H9 (cell line): ENCODE results near the gene NRXN3. TPM values are rescaled to one million over a fixed set of nuclear protein-coding genes. Genes with fewer than 3 reads are reported as not detected.

Source experiments
- DNase-seq: peaks from one replicate; pipeline ENCODE4 v3.0.0-alpha.2; 2017
- H2AFZ ChIP-seq: one replicate; pipeline ENCODE4 v1.6.1; 2013; ENCODE audit warnings: mild to moderate bottlenecking, low read length, control low read depth, moderate library complexity
- H2AK5ac ChIP-seq: 2 replicates; pipeline ENCODE4 v1.6.1; 2013; ENCODE audit warnings: low read length, control low read depth, mixed read lengths; ENCODE audit not compliant: insufficient read length
- H2BK120ac ChIP-seq: one replicate; pipeline ENCODE4 v1.6.1; 2013; ENCODE audit warnings: low read depth, mild to moderate bottlenecking, low read length, control low read depth, inconsistent platforms; ENCODE audit not compliant: poor library complexity, severe bottlenecking
- H2BK12ac ChIP-seq: 2 replicates; pipeline ENCODE4 v1.6.1; 2013; ENCODE audit warnings: low read length, control low read depth, mixed read lengths, low read depth; ENCODE audit not compliant: insufficient read length
- H2BK15ac ChIP-seq: 2 replicates; pipeline ENCODE4 v1.6.1; 2013; ENCODE audit warnings: low read depth, low read length, control low read depth
- H2BK20ac ChIP-seq: one replicate; pipeline ENCODE4 v1.6.1; 2013; ENCODE audit warnings: low read depth, mild to moderate bottlenecking, low read length, control low read depth, inconsistent platforms; ENCODE audit not compliant: poor library complexity, severe bottlenecking
- H2BK5ac ChIP-seq: 2 replicates; pipeline ENCODE4 v1.6.1; 2013; ENCODE audit warnings: low read length, control low read depth, mixed read lengths; ENCODE audit not compliant: insufficient read length
- H3K14ac ChIP-seq: 2 replicates; pipeline ENCODE4 v1.6.1; 2013; ENCODE audit warnings: low read length, control low read depth; ENCODE audit not compliant: insufficient read depth
- H3K18ac ChIP-seq: 2 replicates; pipeline ENCODE4 v1.6.1; 2013; ENCODE audit warnings: low read depth, mild to moderate bottlenecking, mixed read lengths, low read length, control low read depth; ENCODE audit not compliant: insufficient read length
- H3K23ac ChIP-seq: 2 replicates; pipeline ENCODE4 v1.6.1; 2013; ENCODE audit warnings: low read length, control low read depth, mixed read lengths, low read depth; ENCODE audit not compliant: insufficient read length
- H3K23me2 ChIP-seq: 2 replicates; pipeline ENCODE4 v1.6.1; 2013; ENCODE audit warnings: low read depth, mild to moderate bottlenecking, mixed read lengths, low read length, control low read depth; ENCODE audit not compliant: insufficient read length, poor library complexity, severe bottlenecking
- H3K27ac ChIP-seq: 2 replicates; pipeline ENCODE4 v1.5.1; 2013; ENCODE audit warnings: low read length, control low read depth, mixed read lengths, low read depth; ENCODE audit not compliant: insufficient read length
- H3K27me3 ChIP-seq: 2 replicates; pipeline ENCODE4 v1.6.1; 2013; ENCODE audit warnings: low read length, control low read depth, inconsistent platforms; ENCODE audit not compliant: insufficient read depth
- H3K4ac ChIP-seq: 2 replicates; pipeline ENCODE4 v1.6.1; 2013; ENCODE audit warnings: low read depth, mild to moderate bottlenecking, control low read depth, inconsistent platforms, low read length, moderate library complexity
- H3K4me1 ChIP-seq: 2 replicates; pipeline ENCODE4 v1.6.1; 2013; ENCODE audit warnings: low read length, control low read depth, inconsistent platforms; ENCODE audit not compliant: insufficient read depth
- H3K4me2 ChIP-seq: 2 replicates; pipeline ENCODE4 v1.6.1; 2013; ENCODE audit warnings: low read length, control low read depth, mixed read lengths; ENCODE audit not compliant: insufficient read length, insufficient read depth
- H3K56ac ChIP-seq: 2 replicates; pipeline ENCODE4 v1.6.1; 2013; ENCODE audit warnings: low read depth, mild to moderate bottlenecking, mixed read lengths, low read length, control low read depth; ENCODE audit not compliant: insufficient read length
- H3K79me1 ChIP-seq: 2 replicates; pipeline ENCODE4 v1.6.1; 2013; ENCODE audit warnings: low read depth, mild to moderate bottlenecking, moderate library complexity, low read length, control low read depth, inconsistent platforms; ENCODE audit not compliant: insufficient read depth, poor library complexity, severe bottlenecking
- H3K79me2 ChIP-seq: 2 replicates; pipeline ENCODE4 v1.6.1; 2013; ENCODE audit warnings: low read length, control low read depth, inconsistent platforms; ENCODE audit not compliant: insufficient read depth
- H3K9ac ChIP-seq: 2 replicates; pipeline ENCODE4 v1.6.1; 2013; ENCODE audit warnings: low read length, control low read depth, mixed read lengths; ENCODE audit not compliant: insufficient read length; ENCODE audit errors: extremely low read depth
- H3K9me3 ChIP-seq: one replicate; pipeline ENCODE4 v1.6.1; 2013; ENCODE audit warnings: low read depth, low read length, inconsistent platforms; ENCODE audit not compliant: control insufficient read depth
- H3T11ph ChIP-seq: one replicate; pipeline ENCODE4 v1.6.1; 2013; ENCODE audit warnings: mild to moderate bottlenecking, low read length, control low read depth, inconsistent platforms
- H4K20me1 ChIP-seq: one replicate; pipeline ENCODE4 v1.6.1; 2013; ENCODE audit not compliant: control insufficient read depth, insufficient read length, insufficient read depth
- H4K5ac ChIP-seq: 2 replicates; pipeline ENCODE4 v1.6.1; 2013; ENCODE audit warnings: low read depth, mild to moderate bottlenecking, mixed read lengths, low read length, control low read depth; ENCODE audit not compliant: insufficient read length
- H4K8ac ChIP-seq: replicated peaks from 2 replicates; pipeline ENCODE4 v1.6.1; 2013; ENCODE audit warnings: low read length, control low read depth, mixed read lengths, low read depth; ENCODE audit not compliant: insufficient read length
- H4K91ac ChIP-seq: 2 replicates; pipeline ENCODE4 v1.6.1; 2013; ENCODE audit warnings: low read depth, mild to moderate bottlenecking, moderate library complexity, mixed read lengths, low read length, control low read depth; ENCODE audit not compliant: insufficient read length
- H3K27ac Mint-ChIP-seq, 3 experiments: 2 replicates in 2 of 3; 3 replicates in 1 of 3; pipeline ENCODE4 v1.8.0; 2020 to 2021; ENCODE audit warnings: mixed read lengths in 3 of 3, mild to moderate bottlenecking in 1 of 3, moderate library complexity in 1 of 3
- H3K27me3 Mint-ChIP-seq: 2 replicates; pipeline ENCODE4 v1.8.0; 2021; ENCODE audit warnings: low read depth, mild to moderate bottlenecking, moderate library complexity, mixed read lengths
- H3K36me3 Mint-ChIP-seq, 3 experiments: 2 replicates in 2 of 3; 3 replicates in 1 of 3; pipeline ENCODE4 v1.8.0; 2020 to 2021; ENCODE audit warnings: low read depth in 3 of 3, mixed read lengths in 3 of 3; ENCODE audit not compliant: insufficient read depth in 1 of 3
- H3K4me1 Mint-ChIP-seq, 2 experiments: 2 replicates each; pipeline ENCODE4 v1.8.0; 2020; ENCODE audit warnings: mixed read lengths in 2 of 2
- H3K4me3 Mint-ChIP-seq, 2 experiments: 2 replicates in 1 of 2; 3 replicates in 1 of 2; pipeline ENCODE4 v1.8.0; 2020 to 2021; ENCODE audit warnings: mild to moderate bottlenecking in 2 of 2, mixed read lengths in 2 of 2, moderate library complexity in 1 of 2
- H3K9me3 Mint-ChIP-seq, 2 experiments: 2 replicates in 1 of 2; 3 replicates in 1 of 2; pipeline ENCODE4 v1.8.0; 2020; ENCODE audit warnings: mild to moderate bottlenecking in 2 of 2, mixed read lengths in 2 of 2, moderate library complexity in 1 of 2
- WGBS: extraction: QIAGEN DNeasy Blood & Tissue Kit; methylation state at CpG from one replicate; pipeline ENCODE4 v1.1.7; 2013; ENCODE audit warnings: missing lambda C conversion rate, low lambda C conversion rate, mixed read lengths; ENCODE audit not compliant: insufficient read length; ENCODE audit errors: extremely low coverage; 5-methylcytosine and 5-hydroxymethylcytosine counted together
- total RNA-seq: library from RNA; stranded (reverse); gene quantifications from 2 replicates; pipeline ENCODE4 v1.2.1, GENCODE V29; 2021
- TF ChIP-seq, protein P1 (sequence below): fragments of 200-600 bp; sonication (generic); conservative IDR thresholded peaks from 3 replicates; pipeline ENCODE4 v1.8.0; 2021; ENCODE audit warnings: antibody characterized with exemption, mild to moderate bottlenecking

The NRXN3 gene
- total RNA-seq, 1 experiment from 2014 or later: 1.8 TPM

DNA sequence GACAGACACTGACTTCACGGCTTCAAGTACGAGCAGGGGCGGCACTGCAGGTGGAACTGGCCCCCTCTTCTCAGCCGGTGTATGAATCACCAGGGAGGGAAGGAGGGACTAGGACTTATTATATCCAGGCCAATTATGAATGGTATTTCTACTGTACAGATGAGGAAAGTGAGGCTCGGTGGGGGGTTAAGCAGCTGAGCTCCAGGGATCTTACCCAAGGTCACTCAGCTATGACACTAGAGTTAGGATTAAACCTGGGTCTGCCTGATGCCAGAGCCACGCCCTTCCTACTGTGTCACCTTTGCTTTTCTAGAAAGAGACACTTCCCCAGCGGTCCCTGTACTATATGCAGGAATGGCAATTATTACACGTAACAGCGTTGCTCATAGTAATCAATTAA is 42.2 kb upstream of the NRXN3 start:
- no peaks in the 10 kb centered on the region for H3K4me1 ChIP-seq
- Mint-ChIP-seq H3K4me1 (peaks cover 17 to 22% of the 10 kb centered on the region in 2 experiments), H3K9me3 (no peaks in the 10 kb centered on the region; a peak in 1 of 5 replicates), H3K36me3 (peaks cover 0 to 4% (median 0%) of the 10 kb centered on the region in 3 experiments; a peak in 2 of 7 replicates), H3K4me3 (no peak overlapping the region), H3K27ac (no peak overlapping the region), H3K27me3 (no peaks in the 10 kb centered on the region)
- no peaks in the 10 kb centered on the region for H3K27me3 ChIP-seq
- no peak for DNase-seq
- H3T11ph ChIP-seq: no peak overlapping the region
- no peaks in the 10 kb centered on the region for H3K23me2 ChIP-seq
- H2BK5ac ChIP-seq: no peak overlapping the region
- no peak overlapping the region for H2BK15ac ChIP-seq
- H3K9ac ChIP-seq: no peak overlapping the region
- no peak overlapping the region for H2AFZ ChIP-seq
- H3K79me2 ChIP-seq: no peaks in the 10 kb centered on the region
- no peak overlapping the region for H3K27ac ChIP-seq
- no peaks in the 10 kb centered on the region for H4K20me1 ChIP-seq
- H2BK12ac ChIP-seq: no peak overlapping the region
- no peak overlapping the region for H3K23ac ChIP-seq
- no peak overlapping the region for H3K4ac ChIP-seq
- no peak overlapping the region for H3K4me2 ChIP-seq
- H3K56ac ChIP-seq: no peak overlapping the region
- H2AK5ac ChIP-seq: no peak overlapping the region
- H2BK120ac ChIP-seq: no peak overlapping the region
- H4K5ac ChIP-seq: no peak overlapping the region
- no peak overlapping the region for H3K14ac ChIP-seq
- H3K79me1 ChIP-seq: no peaks in the 10 kb centered on the region
- no peaks in the 10 kb centered on the region for H3K9me3 ChIP-seq
- H2BK20ac ChIP-seq: no peak overlapping the region
- H4K91ac ChIP-seq: no peak overlapping the region
- TF ChIP-seq, protein P1, sequence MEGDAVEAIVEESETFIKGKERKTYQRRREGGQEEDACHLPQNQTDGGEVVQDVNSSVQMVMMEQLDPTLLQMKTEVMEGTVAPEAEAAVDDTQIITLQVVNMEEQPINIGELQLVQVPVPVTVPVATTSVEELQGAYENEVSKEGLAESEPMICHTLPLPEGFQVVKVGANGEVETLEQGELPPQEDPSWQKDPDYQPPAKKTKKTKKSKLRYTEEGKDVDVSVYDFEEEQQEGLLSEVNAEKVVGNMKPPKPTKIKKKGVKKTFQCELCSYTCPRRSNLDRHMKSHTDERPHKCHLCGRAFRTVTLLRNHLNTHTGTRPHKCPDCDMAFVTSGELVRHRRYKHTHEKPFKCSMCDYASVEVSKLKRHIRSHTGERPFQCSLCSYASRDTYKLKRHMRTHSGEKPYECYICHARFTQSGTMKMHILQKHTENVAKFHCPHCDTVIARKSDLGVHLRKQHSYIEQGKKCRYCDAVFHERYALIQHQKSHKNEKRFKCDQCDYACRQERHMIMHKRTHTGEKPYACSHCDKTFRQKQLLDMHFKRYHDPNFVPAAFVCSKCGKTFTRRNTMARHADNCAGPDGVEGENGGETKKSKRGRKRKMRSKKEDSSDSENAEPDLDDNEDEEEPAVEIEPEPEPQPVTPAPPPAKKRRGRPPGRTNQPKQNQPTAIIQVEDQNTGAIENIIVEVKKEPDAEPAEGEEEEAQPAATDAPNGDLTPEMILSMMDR: no peak
- no CpG with 5 or more reads among the region's 9 CpGs for WGBS
- H3K18ac ChIP-seq: no peak overlapping the region
- H4K8ac ChIP-seq: no peak overlapping the region
